OCI-M2 (cell line): ENCODE measurements around the gene AKT2.
"Not testable (repeated sequence)": the region's sequence is repeated elsewhere in the genome, so short reads cannot be mapped to it uniquely, and the experiment has no call there.

ENCODE experiments used
- DNase-seq: peaks from one replicate; lab custom pipeline; 2025; ENCODE audit not compliant: unreplicated experiment; lab: John Stamatoyannopoulos, UW

Gene AKT2

GRCh38 chr19:40221858-40222619, 63.1 kb downstream of the AKT2 start:
- peak; percentile 82 for DNase-seq

DNA sequence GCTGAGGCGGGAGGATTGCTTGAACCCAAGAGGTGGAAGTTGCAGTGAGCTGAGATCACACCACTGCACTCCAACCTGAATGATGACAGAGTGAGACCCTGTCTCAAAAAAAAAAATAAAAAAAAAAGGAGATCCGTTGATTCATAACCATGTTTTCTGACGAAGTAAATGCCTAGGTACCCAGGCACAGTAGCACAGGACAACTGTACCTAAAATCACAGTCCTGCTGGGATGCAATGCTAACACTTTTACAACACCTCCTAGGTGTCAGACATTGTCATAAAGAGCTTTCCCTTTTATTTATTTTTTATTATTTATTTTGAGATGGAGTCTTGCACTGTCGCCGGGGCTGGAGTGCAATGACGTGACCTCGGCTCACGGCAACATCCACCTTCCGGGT, 64.5 kb downstream of the AKT2 start:
- no peak for DNase-seq

- DNase-seq: no peak
Measured at GRCh38 chr19:40219721-40220276, 65.3 kb downstream of the AKT2 start.

GRCh38 chr19:40219029-40219428, 66.1 kb downstream of the AKT2 start:
- DNase-seq: not testable (repeated sequence)

DNA sequence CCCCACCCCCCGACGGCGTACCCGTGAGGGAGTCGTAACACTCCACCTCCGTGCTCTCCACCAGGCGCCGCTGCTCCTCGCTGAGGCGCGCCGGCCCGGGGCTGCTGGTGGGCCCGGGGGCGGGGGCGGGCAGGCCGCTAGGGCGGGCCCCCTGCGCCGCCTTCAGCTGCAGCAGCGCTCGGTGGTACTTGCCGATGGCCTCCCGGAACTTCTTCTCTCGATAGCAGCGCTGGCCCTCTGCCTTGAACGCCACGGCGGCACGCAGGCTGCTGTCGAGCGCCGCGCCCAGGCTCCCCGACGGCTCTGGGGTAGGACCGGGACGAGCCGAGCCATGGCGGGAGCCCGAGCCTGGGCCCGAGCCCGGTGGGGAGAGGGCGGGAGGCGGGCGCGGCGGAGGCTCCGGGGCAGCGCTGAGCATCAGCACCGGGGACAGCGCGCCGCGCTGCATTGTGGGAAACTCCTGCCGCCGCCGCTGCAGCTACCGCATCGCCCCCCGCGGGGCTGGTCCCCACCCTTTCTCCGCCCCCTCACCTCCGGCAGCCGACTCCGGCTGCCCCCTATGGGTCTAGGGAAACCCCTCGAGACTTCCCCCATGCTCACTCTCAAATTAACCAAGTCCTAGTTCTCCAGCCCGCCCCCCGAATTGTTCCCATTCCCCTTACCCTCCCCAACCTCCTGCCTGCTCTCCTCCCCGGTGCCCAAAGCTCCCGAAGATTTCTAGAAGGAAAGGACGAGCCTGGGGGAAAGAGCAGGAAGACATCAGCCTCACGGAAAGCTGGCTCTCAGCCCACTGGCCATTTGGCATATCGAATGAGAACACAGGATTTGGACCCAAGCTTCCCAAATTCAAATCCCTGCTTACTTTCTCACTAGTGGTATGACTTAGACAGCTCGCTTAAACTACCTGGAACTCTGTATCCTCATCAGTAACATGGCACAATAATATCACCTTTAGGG, 66.9 kb downstream of the AKT2 start, which contains the start of gene TTC9B:
TTC9B (minus strand) TSS at position 451 of the 957 bp plus-strand sequence; CDS start at position 448, 3 bp downstream.
- DNase-seq: no peak

DNA sequence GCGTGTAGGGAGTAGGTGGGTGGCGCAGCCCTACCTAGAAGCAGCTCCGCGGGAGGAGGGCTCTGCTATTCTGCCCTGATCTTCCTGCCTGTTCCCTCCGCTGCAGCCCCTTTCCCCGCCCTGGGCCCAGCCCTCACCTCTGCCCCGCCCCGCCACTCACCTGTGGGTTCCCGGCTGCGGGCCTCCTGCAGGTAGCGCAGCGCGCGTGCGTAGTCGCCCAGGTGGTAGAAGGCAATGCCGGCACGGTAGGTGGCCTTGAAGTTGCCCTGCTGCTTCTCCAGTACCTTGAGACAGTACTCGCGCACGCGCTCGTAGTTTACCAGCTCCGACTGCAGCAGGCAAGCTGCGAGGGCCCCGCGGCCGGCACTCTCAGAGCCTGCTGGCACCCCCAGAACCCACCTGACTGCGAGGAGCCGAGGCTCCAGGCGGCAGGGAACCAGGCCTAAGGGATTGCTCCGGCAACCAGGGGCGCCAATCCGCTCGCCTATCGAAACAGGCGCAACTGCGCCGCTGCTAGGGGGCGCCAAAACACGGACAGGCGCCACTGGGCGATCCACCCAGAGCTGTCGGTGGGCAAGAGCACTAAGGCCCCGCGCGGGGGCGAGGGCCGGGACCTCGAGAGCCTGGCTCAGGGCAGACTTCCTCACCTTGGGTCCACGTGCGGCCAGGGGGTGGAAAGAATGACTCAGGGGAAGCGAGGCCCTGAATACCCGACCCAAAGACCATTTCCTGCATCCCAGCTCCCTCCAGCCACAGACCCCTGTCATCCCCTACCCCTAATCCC, 67.9 kb downstream of the AKT2 start:
- DNase-seq: no peak

DNA sequence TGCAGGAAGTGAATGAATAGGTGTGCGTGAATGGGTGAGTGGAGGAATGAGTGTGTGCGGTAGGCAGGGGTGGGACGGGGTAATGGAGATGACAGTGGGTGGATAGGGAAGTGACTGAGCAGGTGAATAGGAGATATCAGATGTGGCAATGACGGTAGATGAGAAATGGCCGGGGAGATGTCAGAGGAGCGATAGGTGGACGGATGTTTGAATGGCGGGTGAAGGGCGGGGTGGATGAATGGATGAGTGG, 68.4 kb downstream of the AKT2 start:
- DNase-seq: no peak

- DNase-seq: no peak
Measured at GRCh38 chr19:40216013-40216776, 69.0 kb downstream of the AKT2 start.

DNA sequence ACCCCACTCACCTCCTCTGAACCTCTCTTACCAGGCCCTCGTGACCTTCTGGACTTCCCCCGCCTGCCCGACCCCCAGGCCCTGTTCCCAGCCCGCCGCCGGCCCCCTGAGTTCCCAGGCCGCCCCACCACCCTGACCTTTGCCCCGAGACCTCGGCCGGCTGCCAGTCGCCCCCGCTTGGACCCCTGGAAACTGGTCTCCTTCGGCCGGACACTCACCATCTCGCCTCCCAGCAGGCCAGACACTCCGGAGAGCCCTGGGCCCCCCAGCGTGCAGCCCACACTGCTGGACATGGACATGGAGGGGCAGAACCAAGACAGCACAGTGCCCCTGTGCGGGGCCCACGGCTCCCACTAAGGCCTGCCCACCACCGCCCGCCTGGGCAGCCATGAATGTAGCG, 70.2 kb downstream of the AKT2 start:
- DNase-seq: no peak

GRCh38 chr19:40213882-40214570, 71.1 kb downstream of the AKT2 start:
- no peak for DNase-seq

GRCh38 chr19:40213251-40213829, 71.8 kb downstream of the AKT2 start:
- DNase-seq: no peak

- no peak for DNase-seq
Measured at GRCh38 chr19:40210889-40211288, 74.3 kb downstream of the AKT2 start.

DNA sequence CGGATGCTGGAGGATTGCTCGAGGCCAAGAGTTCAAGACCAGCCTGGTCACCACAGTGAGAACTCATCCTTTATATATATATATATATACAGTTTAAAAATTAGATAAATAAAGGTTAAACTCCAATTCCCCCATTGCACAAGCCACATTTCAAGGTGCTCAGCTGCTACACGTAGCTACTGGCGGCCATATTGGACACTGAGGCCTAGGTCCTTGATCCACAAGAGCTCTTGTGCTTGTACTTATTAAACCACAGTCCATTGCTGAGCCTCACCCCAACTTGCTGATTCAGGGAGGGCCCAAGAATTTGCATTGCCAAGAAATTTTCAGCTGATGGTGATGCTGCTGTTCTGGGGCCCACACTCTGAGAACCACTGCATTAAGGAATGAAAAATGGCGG, 76.5 kb downstream of the AKT2 start:
- DNase-seq: no peak

- no peak for DNase-seq
Measured at GRCh38 chr19:40205760-40206159, 79.4 kb downstream of the AKT2 start.

GRCh38 chr19:40204381-40204780, 80.8 kb downstream of the AKT2 start:
- DNase-seq: no peak

- no peak for DNase-seq
Measured at GRCh38 chr19:40200341-40201099, 84.6 kb downstream of the AKT2 start.

DNA sequence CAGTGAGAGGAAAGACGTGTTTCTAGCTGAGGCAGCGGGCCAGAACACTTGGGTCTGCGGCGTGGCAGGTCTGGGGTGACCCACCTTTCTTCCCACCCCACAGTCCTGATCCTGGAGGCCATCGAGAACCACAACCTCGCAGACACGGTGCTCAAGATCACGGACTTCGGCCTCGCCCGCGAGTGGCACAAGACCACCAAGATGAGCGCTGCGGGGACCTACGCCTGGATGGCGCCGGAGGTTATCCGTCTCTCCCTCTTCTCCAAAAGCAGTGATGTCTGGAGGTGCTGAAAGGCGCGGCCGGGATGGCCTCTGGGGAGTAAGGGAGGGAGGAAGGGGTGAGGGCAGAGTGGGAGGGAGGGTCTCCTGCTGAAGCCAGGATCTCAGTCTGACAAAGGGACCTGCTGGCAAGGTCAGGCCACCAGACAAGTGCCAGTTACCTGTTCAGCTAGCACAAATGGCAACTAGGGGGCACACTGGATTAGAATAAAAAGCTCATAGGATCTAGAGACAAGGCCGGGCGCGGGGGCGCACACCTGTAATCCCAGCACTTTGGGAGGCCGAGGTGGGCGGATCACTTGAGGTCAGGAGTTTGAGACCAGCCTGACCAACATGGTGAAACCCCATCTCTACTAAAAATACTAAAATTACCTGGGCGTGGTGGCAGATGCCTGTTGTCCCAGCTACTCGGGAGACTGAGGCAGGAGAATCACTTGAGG, 86.7 kb downstream of the AKT2 start:
- DNase-seq: no peak

- no peak for DNase-seq
Measured at GRCh38 chr19:40193587-40193849, 91.6 kb downstream of the AKT2 start.
